ENCODE results near the gene ROR1. TPM values are rescaled to one million over a fixed set of nuclear protein-coding genes. Genes with fewer than 3 reads are reported as not detected.

ROR1 gene
- total and polyA plus RNA-seq, 9 of the 15 experiments (the other 6 are each of a cell fraction or from before 2014, with no cell fraction given): 0.02 TPM; not detected in 8

DNA sequence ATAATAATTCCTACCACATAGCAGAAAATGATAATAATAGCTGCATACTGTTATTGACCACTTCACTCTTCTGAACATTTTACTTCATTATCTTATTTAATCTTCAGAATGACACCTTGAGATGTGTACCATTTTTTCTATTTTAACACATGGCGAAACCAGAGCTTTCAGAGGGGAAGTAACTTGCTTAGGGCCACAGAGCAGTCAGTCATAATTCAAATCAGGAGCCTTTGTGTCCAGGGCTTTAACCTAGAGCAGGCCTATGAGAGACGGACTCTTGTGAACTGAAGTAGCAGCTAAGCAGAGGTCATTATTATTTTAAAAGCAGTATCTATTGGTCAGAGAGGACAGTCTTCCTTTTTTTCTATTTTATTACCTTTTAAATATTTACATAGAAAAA is 114.0 kb downstream of the ROR1 start (continued):
- TF ChIP-seq, protein P1, sequence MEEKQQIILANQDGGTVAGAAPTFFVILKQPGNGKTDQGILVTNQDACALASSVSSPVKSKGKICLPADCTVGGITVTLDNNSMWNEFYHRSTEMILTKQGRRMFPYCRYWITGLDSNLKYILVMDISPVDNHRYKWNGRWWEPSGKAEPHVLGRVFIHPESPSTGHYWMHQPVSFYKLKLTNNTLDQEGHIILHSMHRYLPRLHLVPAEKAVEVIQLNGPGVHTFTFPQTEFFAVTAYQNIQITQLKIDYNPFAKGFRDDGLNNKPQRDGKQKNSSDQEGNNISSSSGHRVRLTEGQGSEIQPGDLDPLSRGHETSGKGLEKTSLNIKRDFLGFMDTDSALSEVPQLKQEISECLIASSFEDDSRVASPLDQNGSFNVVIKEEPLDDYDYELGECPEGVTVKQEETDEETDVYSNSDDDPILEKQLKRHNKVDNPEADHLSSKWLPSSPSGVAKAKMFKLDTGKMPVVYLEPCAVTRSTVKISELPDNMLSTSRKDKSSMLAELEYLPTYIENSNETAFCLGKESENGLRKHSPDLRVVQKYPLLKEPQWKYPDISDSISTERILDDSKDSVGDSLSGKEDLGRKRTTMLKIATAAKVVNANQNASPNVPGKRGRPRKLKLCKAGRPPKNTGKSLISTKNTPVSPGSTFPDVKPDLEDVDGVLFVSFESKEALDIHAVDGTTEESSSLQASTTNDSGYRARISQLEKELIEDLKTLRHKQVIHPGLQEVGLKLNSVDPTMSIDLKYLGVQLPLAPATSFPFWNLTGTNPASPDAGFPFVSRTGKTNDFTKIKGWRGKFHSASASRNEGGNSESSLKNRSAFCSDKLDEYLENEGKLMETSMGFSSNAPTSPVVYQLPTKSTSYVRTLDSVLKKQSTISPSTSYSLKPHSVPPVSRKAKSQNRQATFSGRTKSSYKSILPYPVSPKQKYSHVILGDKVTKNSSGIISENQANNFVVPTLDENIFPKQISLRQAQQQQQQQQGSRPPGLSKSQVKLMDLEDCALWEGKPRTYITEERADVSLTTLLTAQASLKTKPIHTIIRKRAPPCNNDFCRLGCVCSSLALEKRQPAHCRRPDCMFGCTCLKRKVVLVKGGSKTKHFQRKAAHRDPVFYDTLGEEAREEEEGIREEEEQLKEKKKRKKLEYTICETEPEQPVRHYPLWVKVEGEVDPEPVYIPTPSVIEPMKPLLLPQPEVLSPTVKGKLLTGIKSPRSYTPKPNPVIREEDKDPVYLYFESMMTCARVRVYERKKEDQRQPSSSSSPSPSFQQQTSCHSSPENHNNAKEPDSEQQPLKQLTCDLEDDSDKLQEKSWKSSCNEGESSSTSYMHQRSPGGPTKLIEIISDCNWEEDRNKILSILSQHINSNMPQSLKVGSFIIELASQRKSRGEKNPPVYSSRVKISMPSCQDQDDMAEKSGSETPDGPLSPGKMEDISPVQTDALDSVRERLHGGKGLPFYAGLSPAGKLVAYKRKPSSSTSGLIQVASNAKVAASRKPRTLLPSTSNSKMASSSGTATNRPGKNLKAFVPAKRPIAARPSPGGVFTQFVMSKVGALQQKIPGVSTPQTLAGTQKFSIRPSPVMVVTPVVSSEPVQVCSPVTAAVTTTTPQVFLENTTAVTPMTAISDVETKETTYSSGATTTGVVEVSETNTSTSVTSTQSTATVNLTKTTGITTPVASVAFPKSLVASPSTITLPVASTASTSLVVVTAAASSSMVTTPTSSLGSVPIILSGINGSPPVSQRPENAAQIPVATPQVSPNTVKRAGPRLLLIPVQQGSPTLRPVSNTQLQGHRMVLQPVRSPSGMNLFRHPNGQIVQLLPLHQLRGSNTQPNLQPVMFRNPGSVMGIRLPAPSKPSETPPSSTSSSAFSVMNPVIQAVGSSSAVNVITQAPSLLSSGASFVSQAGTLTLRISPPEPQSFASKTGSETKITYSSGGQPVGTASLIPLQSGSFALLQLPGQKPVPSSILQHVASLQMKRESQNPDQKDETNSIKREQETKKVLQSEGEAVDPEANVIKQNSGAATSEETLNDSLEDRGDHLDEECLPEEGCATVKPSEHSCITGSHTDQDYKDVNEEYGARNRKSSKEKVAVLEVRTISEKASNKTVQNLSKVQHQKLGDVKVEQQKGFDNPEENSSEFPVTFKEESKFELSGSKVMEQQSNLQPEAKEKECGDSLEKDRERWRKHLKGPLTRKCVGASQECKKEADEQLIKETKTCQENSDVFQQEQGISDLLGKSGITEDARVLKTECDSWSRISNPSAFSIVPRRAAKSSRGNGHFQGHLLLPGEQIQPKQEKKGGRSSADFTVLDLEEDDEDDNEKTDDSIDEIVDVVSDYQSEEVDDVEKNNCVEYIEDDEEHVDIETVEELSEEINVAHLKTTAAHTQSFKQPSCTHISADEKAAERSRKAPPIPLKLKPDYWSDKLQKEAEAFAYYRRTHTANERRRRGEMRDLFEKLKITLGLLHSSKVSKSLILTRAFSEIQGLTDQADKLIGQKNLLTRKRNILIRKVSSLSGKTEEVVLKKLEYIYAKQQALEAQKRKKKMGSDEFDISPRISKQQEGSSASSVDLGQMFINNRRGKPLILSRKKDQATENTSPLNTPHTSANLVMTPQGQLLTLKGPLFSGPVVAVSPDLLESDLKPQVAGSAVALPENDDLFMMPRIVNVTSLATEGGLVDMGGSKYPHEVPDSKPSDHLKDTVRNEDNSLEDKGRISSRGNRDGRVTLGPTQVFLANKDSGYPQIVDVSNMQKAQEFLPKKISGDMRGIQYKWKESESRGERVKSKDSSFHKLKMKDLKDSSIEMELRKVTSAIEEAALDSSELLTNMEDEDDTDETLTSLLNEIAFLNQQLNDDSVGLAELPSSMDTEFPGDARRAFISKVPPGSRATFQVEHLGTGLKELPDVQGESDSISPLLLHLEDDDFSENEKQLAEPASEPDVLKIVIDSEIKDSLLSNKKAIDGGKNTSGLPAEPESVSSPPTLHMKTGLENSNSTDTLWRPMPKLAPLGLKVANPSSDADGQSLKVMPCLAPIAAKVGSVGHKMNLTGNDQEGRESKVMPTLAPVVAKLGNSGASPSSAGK (IDR thresholded peaks at IDR 0.05): no peak
- TF ChIP-seq HNRNPK (IDR thresholded peaks at IDR 0.05; ENCODE audit: low read depth, low read length, poor library complexity, severe bottlenecking) (no peak), HNRNPLL (IDR thresholded peaks at IDR 0.05; ENCODE audit: low read depth, low read length, poor library complexity, severe bottlenecking) (no peak), KAT7 (CRISPR knock-in tag; IDR thresholded peaks at IDR 0.05; ENCODE audit: borderline replicate concordance) (no peak), JUN (IDR thresholded peaks at IDR 0.05; ENCODE audit: borderline replicate concordance, low read depth, low read length) (no peak), JUN (CRISPR knock-in tag; IDR thresholded peaks at IDR 0.05; ENCODE audit: borderline replicate concordance) (no peak)
